H9 (cell line): ENCODE measurements around the gene NDUFA11. TPM values are rescaled to one million over a fixed set of nuclear protein-coding genes. Genes with fewer than 3 reads are reported as not detected.
"Not testable (repeated sequence)": the region's sequence is repeated elsewhere in the genome, so short reads cannot be mapped to it uniquely, and the experiment has no call there.

ENCODE experiments used
- DNase-seq: peaks from one replicate; pipeline ENCODE4 v3.0.0-alpha.2; 2017
- H2AFZ ChIP-seq: one replicate; pipeline ENCODE4 v1.6.1; 2013; ENCODE audit warnings: mild to moderate bottlenecking, low read length, control low read depth, moderate library complexity
- H2AK5ac ChIP-seq: 2 replicates; pipeline ENCODE4 v1.6.1; 2013; ENCODE audit warnings: low read length, control low read depth, mixed read lengths; ENCODE audit not compliant: insufficient read length
- H2BK120ac ChIP-seq: one replicate; pipeline ENCODE4 v1.6.1; 2013; ENCODE audit warnings: low read depth, mild to moderate bottlenecking, low read length, control low read depth, inconsistent platforms; ENCODE audit not compliant: poor library complexity, severe bottlenecking
- H2BK12ac ChIP-seq: 2 replicates; pipeline ENCODE4 v1.6.1; 2013; ENCODE audit warnings: low read length, control low read depth, mixed read lengths, low read depth; ENCODE audit not compliant: insufficient read length
- H2BK15ac ChIP-seq: 2 replicates; pipeline ENCODE4 v1.6.1; 2013; ENCODE audit warnings: low read depth, low read length, control low read depth
- H2BK20ac ChIP-seq: one replicate; pipeline ENCODE4 v1.6.1; 2013; ENCODE audit warnings: low read depth, mild to moderate bottlenecking, low read length, control low read depth, inconsistent platforms; ENCODE audit not compliant: poor library complexity, severe bottlenecking
- H2BK5ac ChIP-seq: 2 replicates; pipeline ENCODE4 v1.6.1; 2013; ENCODE audit warnings: low read length, control low read depth, mixed read lengths; ENCODE audit not compliant: insufficient read length
- H3K14ac ChIP-seq: 2 replicates; pipeline ENCODE4 v1.6.1; 2013; ENCODE audit warnings: low read length, control low read depth; ENCODE audit not compliant: insufficient read depth
- H3K18ac ChIP-seq: 2 replicates; pipeline ENCODE4 v1.6.1; 2013; ENCODE audit warnings: low read depth, mild to moderate bottlenecking, mixed read lengths, low read length, control low read depth; ENCODE audit not compliant: insufficient read length
- H3K23ac ChIP-seq: 2 replicates; pipeline ENCODE4 v1.6.1; 2013; ENCODE audit warnings: low read length, control low read depth, mixed read lengths, low read depth; ENCODE audit not compliant: insufficient read length
- H3K23me2 ChIP-seq: 2 replicates; pipeline ENCODE4 v1.6.1; 2013; ENCODE audit warnings: low read depth, mild to moderate bottlenecking, mixed read lengths, low read length, control low read depth; ENCODE audit not compliant: insufficient read length, poor library complexity, severe bottlenecking
- H3K27ac ChIP-seq: 2 replicates; pipeline ENCODE4 v1.5.1; 2013; ENCODE audit warnings: low read length, control low read depth, mixed read lengths, low read depth; ENCODE audit not compliant: insufficient read length
- H3K27me3 ChIP-seq: 2 replicates; pipeline ENCODE4 v1.6.1; 2013; ENCODE audit warnings: low read length, control low read depth, inconsistent platforms; ENCODE audit not compliant: insufficient read depth
- H3K4ac ChIP-seq: 2 replicates; pipeline ENCODE4 v1.6.1; 2013; ENCODE audit warnings: low read depth, mild to moderate bottlenecking, control low read depth, inconsistent platforms, low read length, moderate library complexity
- H3K4me1 ChIP-seq: 2 replicates; pipeline ENCODE4 v1.6.1; 2013; ENCODE audit warnings: low read length, control low read depth, inconsistent platforms; ENCODE audit not compliant: insufficient read depth
- H3K4me2 ChIP-seq: 2 replicates; pipeline ENCODE4 v1.6.1; 2013; ENCODE audit warnings: low read length, control low read depth, mixed read lengths; ENCODE audit not compliant: insufficient read length, insufficient read depth
- H3K56ac ChIP-seq: 2 replicates; pipeline ENCODE4 v1.6.1; 2013; ENCODE audit warnings: low read depth, mild to moderate bottlenecking, mixed read lengths, low read length, control low read depth; ENCODE audit not compliant: insufficient read length
- H3K79me1 ChIP-seq: 2 replicates; pipeline ENCODE4 v1.6.1; 2013; ENCODE audit warnings: low read depth, mild to moderate bottlenecking, moderate library complexity, low read length, control low read depth, inconsistent platforms; ENCODE audit not compliant: insufficient read depth, poor library complexity, severe bottlenecking
- H3K79me2 ChIP-seq: 2 replicates; pipeline ENCODE4 v1.6.1; 2013; ENCODE audit warnings: low read length, control low read depth, inconsistent platforms; ENCODE audit not compliant: insufficient read depth
- H3K9ac ChIP-seq: 2 replicates; pipeline ENCODE4 v1.6.1; 2013; ENCODE audit warnings: low read length, control low read depth, mixed read lengths; ENCODE audit not compliant: insufficient read length; ENCODE audit errors: extremely low read depth
- H3K9me3 ChIP-seq: one replicate; pipeline ENCODE4 v1.6.1; 2013; ENCODE audit warnings: low read depth, low read length, inconsistent platforms; ENCODE audit not compliant: control insufficient read depth
- H3T11ph ChIP-seq: one replicate; pipeline ENCODE4 v1.6.1; 2013; ENCODE audit warnings: mild to moderate bottlenecking, low read length, control low read depth, inconsistent platforms
- H4K20me1 ChIP-seq: one replicate; pipeline ENCODE4 v1.6.1; 2013; ENCODE audit not compliant: control insufficient read depth, insufficient read length, insufficient read depth
- H4K5ac ChIP-seq: 2 replicates; pipeline ENCODE4 v1.6.1; 2013; ENCODE audit warnings: low read depth, mild to moderate bottlenecking, mixed read lengths, low read length, control low read depth; ENCODE audit not compliant: insufficient read length
- H4K8ac ChIP-seq: replicated peaks from 2 replicates; pipeline ENCODE4 v1.6.1; 2013; ENCODE audit warnings: low read length, control low read depth, mixed read lengths, low read depth; ENCODE audit not compliant: insufficient read length
- H4K91ac ChIP-seq: 2 replicates; pipeline ENCODE4 v1.6.1; 2013; ENCODE audit warnings: low read depth, mild to moderate bottlenecking, moderate library complexity, mixed read lengths, low read length, control low read depth; ENCODE audit not compliant: insufficient read length
- H3K27ac Mint-ChIP-seq, 3 experiments: 2 replicates in 2 of 3; 3 replicates in 1 of 3; pipeline ENCODE4 v1.8.0; 2020 to 2021; ENCODE audit warnings: mixed read lengths in 3 of 3, mild to moderate bottlenecking in 1 of 3, moderate library complexity in 1 of 3
- H3K27me3 Mint-ChIP-seq: 2 replicates; pipeline ENCODE4 v1.8.0; 2021; ENCODE audit warnings: low read depth, mild to moderate bottlenecking, moderate library complexity, mixed read lengths
- H3K36me3 Mint-ChIP-seq, 3 experiments: 2 replicates in 2 of 3; 3 replicates in 1 of 3; pipeline ENCODE4 v1.8.0; 2020 to 2021; ENCODE audit warnings: low read depth in 3 of 3, mixed read lengths in 3 of 3; ENCODE audit not compliant: insufficient read depth in 1 of 3
- H3K4me1 Mint-ChIP-seq, 2 experiments: 2 replicates each; pipeline ENCODE4 v1.8.0; 2020; ENCODE audit warnings: mixed read lengths in 2 of 2
- H3K4me3 Mint-ChIP-seq, 2 experiments: 2 replicates in 1 of 2; 3 replicates in 1 of 2; pipeline ENCODE4 v1.8.0; 2020 to 2021; ENCODE audit warnings: mild to moderate bottlenecking in 2 of 2, mixed read lengths in 2 of 2, moderate library complexity in 1 of 2
- H3K9me3 Mint-ChIP-seq, 2 experiments: 2 replicates in 1 of 2; 3 replicates in 1 of 2; pipeline ENCODE4 v1.8.0; 2020; ENCODE audit warnings: mild to moderate bottlenecking in 2 of 2, mixed read lengths in 2 of 2, moderate library complexity in 1 of 2
- CTCF ChIP-seq: fragments of 200-600 bp; sonication (generic); conservative IDR thresholded peaks from 3 replicates; pipeline ENCODE4 v1.8.0; 2021; ENCODE audit warnings: antibody characterized with exemption, mild to moderate bottlenecking
- WGBS: extraction: QIAGEN DNeasy Blood & Tissue Kit; methylation state at CpG from one replicate; pipeline ENCODE4 v1.1.7; 2013; ENCODE audit warnings: missing lambda C conversion rate, low lambda C conversion rate, mixed read lengths; ENCODE audit not compliant: insufficient read length; ENCODE audit errors: extremely low coverage; 5-methylcytosine and 5-hydroxymethylcytosine counted together
- total RNA-seq: library from RNA; stranded (reverse); gene quantifications from 2 replicates; pipeline ENCODE4 v1.2.1, GENCODE V29; 2021

Gene NDUFA11
- total RNA-seq, 1 experiment from 2014 or later, result 282 TPM

GRCh38 chr19:5889288-5889971, 14.2 kb downstream of the NDUFA11 start:
- H4K20me1 ChIP-seq, result no peaks in the 10 kb centered on the region
- no peak overlapping the region for H3T11ph ChIP-seq
- no peaks in the 10 kb centered on the region for H3K27me3 ChIP-seq
- no peak overlapping the region for H2BK12ac ChIP-seq
- no peak overlapping the region for H3K14ac ChIP-seq
- no peak overlapping the region for H3K4me3 Mint-ChIP-seq
- no peak overlapping the region for H2BK5ac ChIP-seq
- H3K79me1 ChIP-seq, result no peaks in the 10 kb centered on the region
- no CpG with 5 or more reads among the region's 17 CpGs for WGBS
- H3K9me3 Mint-ChIP-seq, result no peaks in the 10 kb centered on the region
- H3K27ac ChIP-seq, result no peak overlapping the region
- H3K9ac ChIP-seq, result no peak overlapping the region
- no peak overlapping the region for H3K23ac ChIP-seq
- no peak overlapping the region for H3K56ac ChIP-seq
- no peak overlapping the region for H2BK120ac ChIP-seq
- H3K36me3 Mint-ChIP-seq, result no peaks in the 10 kb centered on the region
- H3K27ac Mint-ChIP-seq, result no peak overlapping the region
- no peak overlapping the region for H2AFZ ChIP-seq
- no peak overlapping the region for H3K18ac ChIP-seq
- no peaks in the 10 kb centered on the region for H3K9me3 ChIP-seq
- H3K4me2 ChIP-seq, result no peak overlapping the region
- DNase-seq, result no peak
- H2BK15ac ChIP-seq, result no peak overlapping the region; the same call in 1 of the 2 replicates
- no peaks in the 10 kb centered on the region; the same call in 1 of the 2 replicates for H3K4me1 ChIP-seq
- H3K79me2 ChIP-seq, result no peaks in the 10 kb centered on the region
- H4K91ac ChIP-seq, result no peak overlapping the region
- no peaks in the 10 kb centered on the region for H3K23me2 ChIP-seq
- no peak overlapping the region for H4K8ac ChIP-seq
- no peak overlapping the region for H2AK5ac ChIP-seq
- peaks cover 39% of the 10 kb centered on the region for H3K27me3 Mint-ChIP-seq
- no peak overlapping the region for H4K5ac ChIP-seq
- no peak overlapping the region for H2BK20ac ChIP-seq
- no peak overlapping the region for H3K4ac ChIP-seq
- H3K4me1 Mint-ChIP-seq, result peaks cover 10 to 15% of the 10 kb centered on the region in 2 experiments
- no peak for TF ChIP-seq CTCF

GRCh38 chr19:5884065-5884811, 19.4 kb downstream of the NDUFA11 start:
- not testable (repeated sequence) for H2AFZ ChIP-seq, H3K9me3 ChIP-seq, H3K27ac ChIP-seq, H4K5ac ChIP-seq, H3K4me2 ChIP-seq, H3K4me1 ChIP-seq, H3K18ac ChIP-seq, DNase-seq, H3K27me3 ChIP-seq, H3K4ac ChIP-seq, H3K4me3 Mint-ChIP-seq, H4K91ac ChIP-seq, H4K8ac ChIP-seq, H3T11ph ChIP-seq, H2BK120ac ChIP-seq, H3K14ac ChIP-seq, H3K36me3 Mint-ChIP-seq, H3K23me2 ChIP-seq, H3K27ac Mint-ChIP-seq, H2BK5ac ChIP-seq, H2AK5ac ChIP-seq, H3K23ac ChIP-seq, H3K9me3 Mint-ChIP-seq, H3K79me1 ChIP-seq, H4K20me1 ChIP-seq, H2BK15ac ChIP-seq, H3K9ac ChIP-seq, H3K79me2 ChIP-seq, H2BK12ac ChIP-seq, H3K56ac ChIP-seq, H2BK20ac ChIP-seq
- WGBS, result no CpG with 5 or more reads among the region's 11 CpGs
- H3K27me3 Mint-ChIP-seq, result peaks cover 33% of the 10 kb centered on the region
- H3K4me1 Mint-ChIP-seq, result peaks cover 13 to 21% of the 10 kb centered on the region in 2 experiments
